Astrocyte (in vitro differentiated cells and primary cell): Measurements from ENCODE around the gene CD3G. TPM values are rescaled to one million over a fixed set of nuclear protein-coding genes. Genes with fewer than 3 reads are reported as not detected.

ENCODE experiments used
- DNase-seq: peaks from one replicate; pipeline ENCODE4 v3.0.0-alpha.2; 2010; ENCODE audit warnings: low read depth
- FAIRE-seq: peaks from 2 replicates; lab custom pipeline; 2011; peaks lifted over from hg19 to GRCh38; lab: Jason Lieb, UNC
- H2AFZ ChIP-seq: 2 replicates; pipeline ENCODE4 v1.6.0; 2012; ENCODE audit warnings: low read depth, low read length, inconsistent platforms
- H3K27ac ChIP-seq: 2 replicates; pipeline ENCODE4 v1.5.1; 2011; ENCODE audit warnings: low read depth, low read length, inconsistent platforms
- H3K27me3 ChIP-seq: 2 replicates; pipeline ENCODE4 v1.6.0; 2011; ENCODE audit warnings: low read length, inconsistent platforms; ENCODE audit not compliant: insufficient read depth
- H3K36me3 ChIP-seq: 2 replicates; pipeline ENCODE4 v1.5.1; 2011; ENCODE audit warnings: low read length, inconsistent platforms; ENCODE audit not compliant: insufficient read depth
- H3K4me1 ChIP-seq: 2 replicates; pipeline ENCODE4 v1.5.1; 2011; ENCODE audit warnings: low read length, inconsistent platforms; ENCODE audit not compliant: insufficient read depth
- H3K4me2 ChIP-seq: 2 replicates; pipeline ENCODE4 v1.6.0; 2012; ENCODE audit warnings: low read length, inconsistent platforms
- H3K4me3 ChIP-seq: 2 replicates; pipeline ENCODE4 v1.5.1; 2011; ENCODE audit warnings: low read depth, mild to moderate bottlenecking, low read length, inconsistent platforms; ENCODE audit not compliant: insufficient read depth
- H3K79me2 ChIP-seq: 2 replicates; pipeline ENCODE4 v1.6.0; 2012; ENCODE audit warnings: mild to moderate bottlenecking, low read length, inconsistent platforms; ENCODE audit not compliant: insufficient read depth
- H3K9ac ChIP-seq: 2 replicates; pipeline ENCODE4 v1.6.0; 2012; ENCODE audit warnings: mild to moderate bottlenecking, low read length, inconsistent platforms
- H3K9me3 ChIP-seq: 2 replicates; pipeline ENCODE4 v1.5.1; 2012; ENCODE audit warnings: low read depth, mild to moderate bottlenecking, low read length, inconsistent platforms; ENCODE audit not compliant: insufficient read depth
- H4K20me1 ChIP-seq: 2 replicates; pipeline ENCODE4 v1.6.0; 2012; ENCODE audit warnings: low read length, inconsistent platforms; ENCODE audit not compliant: insufficient read depth
- H3K27ac Mint-ChIP-seq: one replicate; pipeline ENCODE4 v1.8.0; 2021; ENCODE audit warnings: mild to moderate bottlenecking, mixed read lengths; ENCODE audit not compliant: unreplicated experiment
- H3K27me3 Mint-ChIP-seq: one replicate; pipeline ENCODE4 v1.8.0; 2021; ENCODE audit warnings: low read depth, mixed read lengths; ENCODE audit not compliant: unreplicated experiment
- H3K36me3 Mint-ChIP-seq: one replicate; pipeline ENCODE4 v1.8.0; 2021; ENCODE audit warnings: low read depth, mixed read lengths; ENCODE audit not compliant: unreplicated experiment
- H3K4me1 Mint-ChIP-seq: one replicate; pipeline ENCODE4 v1.8.0; 2021; ENCODE audit warnings: low read depth, mixed read lengths; ENCODE audit not compliant: unreplicated experiment
- H3K4me3 Mint-ChIP-seq: one replicate; pipeline ENCODE4 v1.8.0; 2021; ENCODE audit warnings: mild to moderate bottlenecking, moderate library complexity, mixed read lengths; ENCODE audit not compliant: unreplicated experiment
- H3K9me3 Mint-ChIP-seq: one replicate; pipeline ENCODE4 v1.8.0; 2021; ENCODE audit warnings: mild to moderate bottlenecking, mixed read lengths; ENCODE audit not compliant: unreplicated experiment
- CTCF ChIP-seq: IDR thresholded peaks from 2 replicates; pipeline ENCODE4 v1.5.1; 2011; ENCODE audit warnings: low read depth, mild to moderate bottlenecking, inconsistent platforms, low read length, moderate library complexity; ENCODE audit not compliant: insufficient read depth
- EZH2 ChIP-seq: IDR thresholded peaks from 2 replicates; pipeline ENCODE4 v1.6.1; 2012; ENCODE audit warnings: mild to moderate bottlenecking, low read length, inconsistent platforms; ENCODE audit not compliant: insufficient read depth
- total RNA-seq: library from RNA; stranded (reverse); gene quantifications from 2 replicates; pipeline ENCODE4 v1.2.1, GENCODE V29; 2021

The CD3G gene
- total RNA-seq, 1 donor from 2014 or later: not detected

GRCh38 chr11:118397448-118397847, 53.3 kb downstream of the CD3G start:
- H3K9ac ChIP-seq: no peak overlapping the region
- H3K4me3 ChIP-seq: no peak overlapping the region
- H3K4me3 Mint-ChIP-seq: no peak overlapping the region
- H3K27ac ChIP-seq: no peak overlapping the region
- no peak for FAIRE-seq
- TF ChIP-seq CTCF (no peak), EZH2 (no peak)
- H2AFZ ChIP-seq: no peak overlapping the region
- no peaks in the 10 kb centered on the region for H3K27me3 Mint-ChIP-seq
- H3K79me2 ChIP-seq: peaks cover 11% of the 10 kb centered on the region
- H3K4me1 ChIP-seq: no peaks in the 10 kb centered on the region
- H3K4me2 ChIP-seq: no peak overlapping the region
- no peak overlapping the region for H3K27ac Mint-ChIP-seq
- no peaks in the 10 kb centered on the region for H3K4me1 Mint-ChIP-seq
- peaks cover 6% of the 10 kb centered on the region for H4K20me1 ChIP-seq
- H3K9me3 Mint-ChIP-seq: no peaks in the 10 kb centered on the region
- no peaks in the 10 kb centered on the region for H3K27me3 ChIP-seq
- peaks cover 28% of the 10 kb centered on the region for H3K36me3 ChIP-seq
- H3K36me3 Mint-ChIP-seq: peaks cover 11% of the 10 kb centered on the region
- DNase-seq: no peak
- H3K9me3 ChIP-seq: no peaks in the 10 kb centered on the region

GRCh38 chr11:118398791-118399559, 54.8 kb downstream of the CD3G start:
- TF ChIP-seq CTCF (no peak), EZH2 (no peak)
- H3K27me3 Mint-ChIP-seq: no peaks in the 10 kb centered on the region
- no peaks in the 10 kb centered on the region for H3K27me3 ChIP-seq
- H3K9ac ChIP-seq: no peak overlapping the region
- H3K4me1 ChIP-seq: peaks cover 4% of the 10 kb centered on the region
- no peak for FAIRE-seq
- H2AFZ ChIP-seq: no peak overlapping the region
- no peak overlapping the region for H3K4me3 ChIP-seq
- no peak overlapping the region for H3K27ac ChIP-seq
- H3K36me3 ChIP-seq: peaks cover 22% of the 10 kb centered on the region
- H3K9me3 Mint-ChIP-seq: no peaks in the 10 kb centered on the region
- peaks cover 26% of the 10 kb centered on the region for H3K79me2 ChIP-seq
- no peak overlapping the region for H3K4me3 Mint-ChIP-seq
- H3K4me1 Mint-ChIP-seq: peaks cover 4% of the 10 kb centered on the region
- peaks cover 14% of the 10 kb centered on the region for H4K20me1 ChIP-seq
- H3K4me2 ChIP-seq: no peak overlapping the region
- no peak overlapping the region for H3K27ac Mint-ChIP-seq
- no peaks in the 10 kb centered on the region for H3K9me3 ChIP-seq
- DNase-seq: no peak
- H3K36me3 Mint-ChIP-seq: peaks cover 5% of the 10 kb centered on the region
